Coronary artery (tissue), 2 donors: ENCODE results near the gene SIPA1L3.

Experiments
- DNase-seq: peaks from one replicate; pipeline ENCODE4 v3.0.0-alpha.2; 2017; ENCODE audit warnings: low spot score
- H3K27ac ChIP-seq, 2 donors: fragments of 200-600 bp; sonication (generic); one replicate each; pipeline ENCODE4 v1.5.1; 2016 to 2019
- H3K4me3 ChIP-seq: fragments of 200-600 bp; sonication (generic); 2 replicates; pipeline ENCODE4 v1.5.1; 2016; ENCODE audit warnings: mild to moderate bottlenecking, moderate library complexity
- CTCF ChIP-seq: fragments of 200-600 bp; sonication (generic); IDR thresholded peaks from one replicate; pipeline ENCODE4 v1.5.1; 2019; ENCODE audit warnings: antibody characterized with exemption

Gene SIPA1L3

GRCh38 chr19:38004521-38005223 is 97.7 kb downstream of the SIPA1L3 start:
- Histone ChIP-seq H3K4me3 (peak overlapping the region; percentile 69), H3K27ac (peak overlapping the region; percentile 50 to 92)
- no peak for TF ChIP-seq CTCF
- peak; percentile 91 for DNase-seq

- TF ChIP-seq CTCF: no peak
- H3K4me3 ChIP-seq: peak overlapping the region; percentile 69
These were observed 98.2 kb downstream of the SIPA1L3 start for GRCh38 chr19:38005224-38005614.

GRCh38 chr19:38006361-38007045 is 99.5 kb downstream of the SIPA1L3 start:
- H3K27ac ChIP-seq: no peak overlapping the region
- no peak for DNase-seq
- TF ChIP-seq CTCF: no peak
- H3K4me3 ChIP-seq: no peak overlapping the region

More at GRCh38 chr19:38005224-38005614, 98.2 kb downstream of the SIPA1L3 start:
- H3K27ac ChIP-seq: peak overlapping the region; percentile 50 to 92
- no peak for DNase-seq

- Histone ChIP-seq H3K27ac (no peak overlapping the region), H3K4me3 (no peak overlapping the region)
- no peak for TF ChIP-seq CTCF
- no peak for DNase-seq
These were observed 102.7 kb downstream of the SIPA1L3 start for GRCh38 chr19:38009650-38010242.

- Histone ChIP-seq H3K4me3 (no peak overlapping the region), H3K27ac (no peak overlapping the region)
- no peak for DNase-seq
- no peak for TF ChIP-seq CTCF
These were observed 104.4 kb downstream of the SIPA1L3 start for GRCh38 chr19:38011426-38011825.

- no peak overlapping the region for H3K4me3 ChIP-seq
- TF ChIP-seq CTCF: no peak
- DNase-seq: no peak
- H3K27ac ChIP-seq: no peak overlapping the region
These were observed 105.3 kb downstream of the SIPA1L3 start for GRCh38 chr19:38012290-38012689.
